HG02610 (cell line): ENCODE data around the gene OR2F2.

Experiments used
- ATAC-seq: cut with Tn5 transposase; IDR thresholded peaks from one replicate; pipeline ENCODE4 v1.9.1; 2021; ENCODE audit warnings: mild to moderate bottlenecking, moderate library complexity; ENCODE audit not compliant: unreplicated experiment

The OR2F2 gene, protein sequence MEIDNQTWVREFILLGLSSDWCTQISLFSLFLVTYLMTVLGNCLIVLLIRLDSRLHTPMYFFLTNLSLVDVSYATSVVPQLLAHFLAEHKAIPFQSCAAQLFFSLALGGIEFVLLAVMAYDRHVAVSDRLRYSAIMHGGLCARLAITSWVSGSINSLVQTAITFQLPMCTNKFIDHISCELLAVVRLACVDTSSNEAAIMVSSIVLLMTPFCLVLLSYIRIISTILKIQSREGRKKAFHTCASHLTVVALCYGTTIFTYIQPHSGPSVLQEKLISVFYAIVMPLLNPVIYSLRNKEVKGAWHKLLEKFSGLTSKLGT

DNA sequence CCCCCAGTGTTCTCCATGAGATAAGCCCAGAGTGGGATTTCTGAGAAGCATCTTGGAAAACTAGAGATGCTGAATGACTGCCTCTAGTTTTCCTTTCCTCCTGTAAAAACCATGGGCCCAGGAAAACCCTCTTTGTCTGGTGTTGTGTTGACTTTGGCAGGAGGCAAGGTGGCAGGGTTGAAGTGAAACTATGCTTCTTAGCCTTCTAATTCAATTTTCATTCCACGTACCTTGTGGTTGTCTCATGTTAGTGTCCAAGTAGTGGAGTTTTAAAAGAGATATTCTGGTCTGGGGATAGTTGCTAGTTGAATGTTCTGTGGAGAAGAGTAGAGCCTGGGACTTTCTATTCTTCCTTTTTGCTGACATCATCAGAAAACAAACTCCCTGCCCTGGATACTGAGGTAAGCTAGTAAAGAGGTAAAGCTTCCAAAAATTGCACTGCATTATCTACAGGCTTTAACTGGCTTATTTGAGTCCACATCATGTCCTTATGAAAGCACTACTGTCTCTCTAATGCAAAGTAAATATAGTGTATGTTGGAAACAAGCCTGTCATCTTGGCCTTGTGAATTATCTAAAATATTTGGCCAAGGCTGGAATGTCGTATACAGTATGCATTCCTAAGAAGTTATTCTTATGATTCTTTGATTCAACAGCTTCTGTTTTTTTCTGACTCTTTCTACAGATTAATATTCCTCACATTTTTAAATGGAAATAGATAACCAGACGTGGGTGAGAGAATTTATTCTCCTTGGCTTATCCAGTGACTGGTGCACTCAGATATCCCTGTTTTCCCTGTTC is at the start of gene OR2F2:
Gene OR2F2 (plus strand): TSS at position 708 of the 800 bp plus-strand sequence. CDS start 0 bp downstream, at position 708.
- ATAC-seq = no peak

DNA sequence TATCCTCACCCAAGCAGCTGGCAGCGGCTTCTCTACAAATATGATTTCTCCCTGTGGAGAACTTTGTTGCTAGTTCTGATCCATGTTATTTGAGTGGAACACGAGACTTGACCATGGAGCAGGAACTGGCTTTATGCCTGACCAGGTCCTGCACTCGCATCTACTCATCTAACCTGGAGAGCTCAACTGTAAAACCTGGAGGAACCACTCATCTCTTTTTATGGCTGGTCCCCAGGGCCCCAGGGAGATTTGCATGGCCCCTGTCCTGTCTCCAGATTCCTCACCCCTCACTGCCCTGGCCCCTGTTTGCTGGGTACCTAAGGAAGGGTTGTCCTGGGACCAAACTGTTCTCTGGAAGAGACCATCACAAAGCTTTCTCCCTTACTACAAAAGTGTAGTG is 49.1 kb upstream of the OR2F2 start:
- ATAC-seq = peak; percentile 31

DNA sequence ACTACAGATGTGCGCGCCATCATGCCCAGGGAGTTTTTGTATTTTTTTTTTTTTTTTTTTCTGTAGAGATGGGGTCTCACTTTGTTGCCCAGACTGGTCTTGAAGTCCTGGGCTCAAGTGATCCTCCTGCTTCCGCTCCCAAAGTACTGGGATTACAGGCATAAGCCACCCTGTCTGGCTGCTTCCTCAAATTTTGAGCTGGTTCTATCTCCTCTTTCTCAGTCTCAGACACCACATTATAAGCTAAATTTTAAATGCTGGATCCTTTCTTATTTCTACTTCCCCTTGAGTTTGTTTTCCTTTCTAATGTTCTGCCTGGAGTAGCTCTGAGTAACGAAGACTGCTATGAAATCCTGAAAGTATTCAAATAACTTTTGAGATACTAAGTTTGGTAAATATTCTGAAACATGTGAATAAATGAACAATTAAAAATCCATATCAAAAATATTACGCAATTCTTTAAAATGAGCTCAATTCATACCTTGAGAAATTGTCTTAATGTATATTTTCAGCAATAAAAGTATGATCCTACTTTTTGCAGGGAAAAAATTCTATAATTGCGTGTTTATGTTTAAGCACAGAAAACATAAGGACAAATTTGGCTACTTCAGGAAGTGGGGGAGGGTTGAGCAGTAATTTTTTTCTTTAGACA is 48.1 kb upstream of the OR2F2 start:
- ATAC-seq = no peak

DNA sequence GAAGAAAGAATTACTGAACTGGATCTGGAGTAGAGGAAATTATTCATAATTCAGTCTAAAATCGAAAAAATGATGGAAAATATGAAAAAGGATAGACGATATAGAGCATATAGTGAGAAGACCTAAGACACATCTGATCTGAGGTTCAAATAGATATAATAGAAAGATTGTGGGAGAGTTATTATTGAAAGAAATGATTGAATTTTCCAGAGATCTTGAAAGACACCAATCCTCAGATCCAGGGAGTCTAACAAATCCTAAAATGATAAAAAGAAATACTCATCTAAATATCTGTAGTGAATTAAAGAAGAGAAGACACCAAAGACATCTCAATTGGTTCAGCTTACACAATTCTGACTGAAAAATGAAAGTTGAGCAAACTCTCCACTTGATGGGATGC is 46.0 kb upstream of the OR2F2 start:
- ATAC-seq = no peak

DNA sequence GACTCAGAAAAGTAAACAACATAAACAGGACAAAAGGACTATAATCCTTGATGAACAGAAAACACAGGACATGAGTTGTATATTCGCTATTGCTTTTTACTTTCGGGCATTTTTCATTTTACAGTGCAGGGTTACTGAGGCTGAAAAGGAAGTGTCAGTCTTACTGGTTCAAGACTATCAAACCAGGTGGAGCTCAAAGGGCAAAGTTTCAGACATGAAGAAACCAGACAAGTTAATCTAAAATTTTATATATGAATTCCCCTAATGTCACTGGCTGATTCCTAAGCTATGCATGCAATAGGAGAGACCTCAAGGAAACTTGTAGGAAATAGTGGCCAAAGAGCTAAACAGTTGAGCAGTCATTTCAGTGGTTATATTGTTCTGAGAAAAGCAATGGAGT is 44.5 kb upstream of the OR2F2 start:
- ATAC-seq = no peak

DNA sequence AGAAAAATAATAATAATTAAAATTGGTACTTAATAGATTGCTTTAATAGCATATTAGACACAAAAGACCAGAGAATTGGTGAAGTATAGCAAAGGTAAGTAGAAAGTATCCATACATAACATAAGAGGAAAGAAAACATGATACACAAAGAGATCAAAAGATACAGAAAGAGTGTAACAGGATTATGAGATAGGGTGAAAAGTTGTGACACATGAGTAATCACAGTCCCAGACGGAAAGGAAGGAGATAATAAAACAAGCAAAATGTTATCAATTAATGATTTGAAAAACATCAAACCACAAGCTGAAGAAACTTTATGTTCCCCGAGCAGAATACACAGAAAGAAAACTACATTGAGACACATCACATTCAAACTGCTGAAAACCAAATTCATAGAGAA is 43.6 kb upstream of the OR2F2 start:
- ATAC-seq = no peak

DNA sequence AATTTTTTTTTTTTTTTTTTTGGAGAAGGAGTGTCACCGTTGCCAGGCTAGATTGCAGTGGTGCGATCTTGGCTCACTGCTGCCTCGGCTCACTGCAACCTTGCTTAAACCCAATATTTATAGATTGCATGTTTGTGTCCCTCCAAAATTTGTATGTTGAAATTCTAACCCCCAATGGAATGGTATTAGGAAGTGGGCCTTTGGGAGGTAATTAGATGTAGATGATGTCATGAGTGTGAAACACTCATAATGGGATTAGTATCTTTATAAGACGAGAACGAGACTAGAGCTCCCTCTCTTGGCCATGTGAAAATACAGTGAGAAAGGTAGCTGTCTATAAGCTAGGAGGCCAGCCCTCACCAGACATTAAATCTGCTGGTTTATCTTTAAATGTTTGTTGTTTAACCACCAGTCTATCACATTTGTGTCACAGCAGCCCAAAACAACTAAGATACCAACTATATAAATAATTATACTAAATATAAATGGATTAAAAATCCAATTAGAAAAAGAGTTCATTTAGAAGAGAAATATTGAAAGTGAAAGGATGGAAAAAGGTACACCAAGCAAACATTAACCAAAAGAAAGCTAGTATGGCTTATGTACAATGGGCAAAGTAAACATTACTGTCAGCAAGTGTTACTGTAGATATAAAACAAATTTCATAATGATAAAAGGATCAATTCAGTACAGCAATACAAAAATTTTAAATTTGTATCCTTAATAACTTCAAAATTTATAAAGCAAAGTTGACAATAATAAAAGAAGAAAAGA is 42.3 kb upstream of the OR2F2 start:
- ATAC-seq = peak; percentile 75

DNA sequence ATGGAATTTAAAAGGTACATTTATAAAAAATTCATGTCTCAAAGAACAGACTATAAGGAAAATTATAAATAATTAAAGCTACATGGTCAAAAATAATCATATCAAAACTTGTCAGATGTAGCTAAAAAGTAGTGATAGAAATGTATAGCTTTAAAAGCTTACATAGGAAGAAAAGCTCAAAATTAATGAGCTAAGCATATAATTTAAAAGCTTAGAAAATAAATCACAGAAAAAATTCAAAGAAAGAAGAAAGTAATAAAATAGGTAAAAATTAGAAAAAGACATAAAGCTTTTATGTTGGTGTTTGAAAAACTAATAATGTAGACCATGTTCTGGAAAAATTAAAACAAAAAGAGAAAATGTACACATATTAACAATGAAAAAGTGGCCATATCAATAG is 38.4 kb upstream of the OR2F2 start:
- ATAC-seq = no peak

DNA sequence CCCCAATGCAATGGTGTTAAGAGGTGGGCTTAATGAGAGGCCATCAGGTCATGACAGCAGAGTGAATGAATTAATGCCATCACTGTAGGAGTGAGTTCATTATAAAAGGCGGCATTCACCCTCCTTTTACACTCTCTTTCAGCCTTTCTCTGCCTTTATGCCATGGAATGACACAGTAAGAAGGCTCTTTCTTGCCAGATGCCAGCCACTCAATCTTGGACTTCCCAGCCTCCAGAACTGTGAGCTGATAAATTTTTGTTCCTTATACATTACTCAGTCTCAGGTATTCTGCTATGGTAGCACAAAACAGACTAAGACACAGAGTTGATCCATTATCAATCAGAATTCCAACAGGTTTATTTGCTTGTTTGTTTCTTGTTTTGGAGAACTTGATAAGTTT is 36.2 kb upstream of the OR2F2 start:
- no peak for ATAC-seq

DNA sequence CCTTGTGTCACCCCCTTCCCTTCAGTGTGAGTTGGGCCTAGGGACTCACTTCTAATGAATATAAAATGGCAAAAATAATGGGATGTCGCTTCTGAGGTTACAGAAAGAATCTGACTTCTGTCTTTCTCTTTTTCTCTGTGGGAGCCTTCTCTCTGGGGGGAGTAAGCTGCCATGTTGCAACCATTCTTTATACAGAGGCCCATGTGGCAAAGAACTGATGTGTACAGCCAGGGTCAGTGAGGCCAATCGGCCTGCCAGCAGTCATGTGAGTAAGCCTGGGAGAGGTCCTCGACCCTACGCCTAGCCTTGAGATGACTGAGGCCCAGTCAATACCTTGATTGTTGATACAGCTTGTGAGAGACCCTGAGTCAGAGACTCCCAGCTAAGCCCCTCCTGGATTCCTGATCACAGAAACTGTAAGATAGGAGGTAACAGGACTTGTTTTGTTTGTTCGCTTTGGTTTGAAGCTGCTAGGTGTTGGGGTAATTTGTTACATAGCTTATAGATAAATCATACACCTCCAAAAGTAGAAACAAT is 34.7 kb upstream of the OR2F2 start:
- ATAC-seq = no peak

DNA sequence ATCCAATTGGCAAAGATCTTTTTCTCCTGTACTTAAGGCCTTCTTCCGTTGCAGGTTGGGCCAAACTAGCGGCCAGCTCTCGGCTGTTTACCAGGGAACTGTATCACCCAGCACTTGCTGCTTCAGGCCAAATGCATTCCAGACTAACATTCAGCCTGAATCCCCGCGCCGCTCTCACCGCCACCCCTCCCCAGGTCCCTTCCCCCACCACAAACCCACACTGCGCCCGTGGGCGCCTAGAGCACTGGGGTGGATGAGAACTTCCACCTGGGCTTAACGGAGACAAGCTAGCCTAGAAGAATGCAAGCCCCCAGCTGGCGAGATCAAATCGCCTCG is 33.7 kb upstream of the OR2F2 start:
- no peak for ATAC-seq

DNA sequence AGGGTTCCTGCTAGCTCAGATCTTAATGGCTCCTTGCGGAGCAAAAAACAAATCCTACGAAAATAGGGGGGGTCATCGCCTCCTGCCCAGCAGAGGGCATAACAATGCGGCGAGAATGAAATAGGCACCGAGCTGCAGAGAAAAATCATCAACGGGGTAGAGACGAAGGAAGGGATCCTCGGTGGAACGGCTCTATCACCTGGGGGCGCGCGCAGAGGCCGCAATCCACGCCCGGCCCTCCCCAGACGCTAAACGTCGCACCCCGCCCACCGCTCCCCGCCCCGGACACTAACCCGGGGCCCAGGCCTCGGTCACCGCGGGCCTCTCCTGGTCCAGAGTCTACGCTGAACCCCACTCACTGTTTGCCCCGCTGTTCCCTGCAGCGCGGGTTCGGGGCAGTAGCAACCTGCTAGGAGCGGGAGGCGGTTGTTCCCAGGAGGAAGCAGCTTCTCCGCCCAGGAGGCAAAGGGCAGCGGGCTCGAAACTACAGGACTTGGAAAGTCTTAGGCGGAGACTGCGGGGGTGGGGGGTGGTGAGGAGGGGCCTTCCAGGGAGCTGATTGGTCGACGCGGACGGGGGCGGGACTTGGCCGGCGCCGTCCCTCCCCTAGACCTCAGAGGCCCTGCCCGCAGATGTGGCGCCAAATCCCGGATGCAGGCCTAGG is 33.2 kb upstream of the OR2F2 start, which contains the start of gene TCAF1:
Gene TCAF1 (minus strand): TSS at position 509 of the 664 bp plus-strand sequence. CDS start 25,568 bp downstream, outside the sequence.
- peak; percentile 96 for ATAC-seq

DNA sequence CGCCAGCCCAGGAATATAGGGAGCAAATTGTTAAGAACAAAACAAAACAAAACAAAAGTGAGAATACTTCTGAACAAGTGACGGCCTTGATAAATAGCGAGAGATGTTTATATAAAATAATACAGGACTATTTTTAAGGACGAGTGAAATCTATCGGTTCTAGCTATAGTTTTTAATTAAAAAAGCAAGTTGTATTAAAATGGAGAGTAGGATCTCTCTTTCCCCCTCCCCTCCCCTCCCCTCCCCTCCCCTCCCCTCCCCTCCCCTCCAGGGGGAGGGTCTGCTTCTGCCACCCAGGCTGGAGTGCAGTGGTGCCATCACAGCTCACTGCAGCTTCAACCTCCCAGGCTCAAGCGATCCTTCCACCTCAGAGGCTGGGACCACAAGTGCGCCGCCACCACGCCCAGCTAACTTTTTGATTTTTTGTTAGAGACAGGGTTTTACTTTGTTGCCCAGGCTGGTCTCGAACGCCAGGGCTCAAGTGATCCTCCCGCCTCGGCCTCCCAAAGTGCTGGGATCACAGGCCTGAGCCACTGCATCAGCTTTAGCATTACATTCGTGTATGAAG is 32.6 kb upstream of the OR2F2 start:
- ATAC-seq = no peak

DNA sequence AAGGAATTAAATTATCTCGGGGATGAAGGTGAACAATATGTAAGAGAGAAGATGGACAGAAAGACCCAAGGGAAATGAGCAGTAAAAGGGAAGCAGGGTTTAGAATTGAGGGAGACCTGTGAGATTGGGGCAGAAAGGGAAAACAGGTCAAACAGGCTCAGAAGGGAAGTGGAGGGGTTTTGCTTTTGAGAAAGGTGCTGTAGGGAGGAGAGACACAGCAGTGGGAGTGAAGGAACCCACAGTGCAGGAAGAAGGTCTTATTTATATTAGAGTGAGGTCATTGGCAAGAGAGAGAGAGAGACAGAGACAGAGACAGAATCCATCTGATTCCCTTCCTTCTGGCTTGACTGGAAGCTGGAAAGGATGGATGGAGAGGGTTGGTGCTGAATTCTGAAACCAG is 29.5 kb upstream of the OR2F2 start:
- ATAC-seq = no peak

DNA sequence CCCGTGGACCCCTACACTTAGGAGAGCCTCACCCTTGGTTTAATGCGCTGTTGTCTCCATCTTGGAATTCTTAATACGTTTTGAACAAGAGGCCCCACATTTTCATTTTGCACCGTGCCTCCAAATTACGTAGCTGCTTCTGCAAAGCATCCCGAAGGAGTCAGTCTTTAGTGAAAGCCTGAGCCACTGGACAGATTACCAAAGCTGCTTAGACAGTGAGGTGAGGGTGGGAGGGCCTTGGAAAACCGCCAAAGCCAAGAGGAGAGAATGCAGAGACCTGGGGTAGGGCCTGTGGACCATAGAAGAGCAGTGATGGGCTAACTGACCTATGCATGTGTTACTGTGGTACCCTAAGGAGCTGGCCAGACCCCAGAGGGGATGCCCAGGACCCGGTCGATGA is 28.9 kb upstream of the OR2F2 start:
- no peak for ATAC-seq

DNA sequence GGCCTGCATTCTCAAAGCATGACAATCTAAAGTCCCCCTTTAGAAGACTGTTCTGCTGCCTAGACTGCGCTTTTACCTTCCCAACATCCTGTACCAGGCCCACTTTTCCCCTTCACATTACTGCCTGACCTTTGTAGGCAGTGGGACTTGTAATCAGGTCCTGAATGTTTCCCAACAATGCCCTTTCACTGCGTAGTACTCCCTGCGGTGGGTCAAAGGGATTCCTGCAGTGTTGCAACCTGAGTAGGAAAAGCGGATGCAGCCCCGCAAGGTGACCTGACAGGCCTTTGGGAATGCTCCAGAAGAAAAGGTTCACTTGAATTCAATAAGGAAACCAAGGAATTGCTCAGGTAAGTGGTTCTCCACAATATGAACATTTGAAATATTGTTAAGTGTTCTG is 28.1 kb upstream of the OR2F2 start:
- ATAC-seq = no peak

DNA sequence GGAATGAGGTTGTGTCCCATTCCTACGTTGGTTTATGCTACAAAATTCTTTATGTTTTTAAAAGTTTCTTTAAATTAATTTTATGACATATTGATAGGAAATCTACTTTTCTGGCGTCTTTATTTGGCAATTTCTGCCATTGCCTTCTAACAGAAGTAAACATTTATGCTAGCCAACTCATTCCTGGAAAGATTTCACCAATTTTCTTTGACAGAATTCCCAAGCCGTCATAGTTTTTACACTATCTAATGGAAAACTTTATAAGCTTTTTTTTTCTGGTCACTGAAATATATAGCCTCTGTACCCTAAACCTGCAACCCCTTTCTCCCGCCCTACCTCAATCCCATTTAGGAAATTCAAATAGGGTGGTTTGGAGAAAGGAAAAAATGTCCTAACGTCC is 26.9 kb upstream of the OR2F2 start:
- no peak for ATAC-seq

DNA sequence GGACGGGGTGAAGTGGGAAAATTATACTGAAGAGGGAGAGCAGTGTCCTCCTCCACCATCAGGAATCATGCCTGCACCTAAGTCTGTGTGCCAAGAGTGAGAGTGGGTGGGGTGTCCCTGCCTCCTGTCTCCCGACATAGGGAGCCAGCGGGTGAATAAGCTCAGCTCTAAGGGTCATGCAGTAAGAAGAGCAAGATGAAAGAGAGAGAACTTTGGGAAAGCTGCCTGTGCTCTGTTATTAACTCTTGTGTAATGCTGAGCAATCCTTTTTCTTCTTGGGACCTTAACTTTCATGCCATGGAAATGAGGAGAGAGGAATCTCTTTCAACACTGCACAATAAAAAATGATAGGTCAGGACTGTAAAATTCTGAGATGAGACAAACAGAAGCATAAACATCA is 25.2 kb upstream of the OR2F2 start:
- no peak for ATAC-seq

DNA sequence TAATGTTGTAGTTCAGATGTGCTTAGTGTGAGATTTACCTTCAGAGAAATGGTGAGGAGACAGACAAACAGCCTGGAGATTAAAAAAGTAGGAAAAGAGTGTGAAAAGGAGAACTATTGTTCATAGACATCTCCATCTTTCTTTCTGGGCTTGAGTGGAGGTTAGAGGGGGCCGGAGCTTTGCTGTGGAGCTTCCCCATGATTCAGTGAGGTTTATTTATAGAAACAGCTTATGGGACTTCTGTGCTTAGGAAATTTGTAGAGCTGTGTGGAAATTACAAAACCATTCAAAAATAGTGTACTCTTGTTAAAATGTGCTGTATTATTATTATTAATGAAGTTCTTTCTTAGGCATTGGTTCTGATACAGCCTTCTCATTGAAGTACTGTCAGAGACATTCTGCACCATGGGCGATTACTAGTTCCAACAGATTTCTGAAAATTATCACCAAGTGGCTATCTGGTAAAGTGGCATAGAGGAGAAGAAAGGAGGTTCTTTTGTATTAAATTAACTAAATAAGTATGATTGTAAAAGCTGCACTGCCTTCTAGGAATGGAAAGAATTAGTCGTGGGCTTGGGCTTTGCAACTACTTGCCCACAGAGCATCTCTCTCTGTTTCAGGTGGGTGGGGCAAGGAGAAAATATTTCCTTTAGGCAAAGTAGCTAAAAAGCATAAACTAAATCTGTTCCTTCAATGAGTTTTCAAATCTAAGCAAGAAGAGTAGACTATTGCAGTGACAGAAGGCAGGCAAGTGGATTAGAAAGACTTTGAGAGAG is 24.4 kb upstream of the OR2F2 start:
- no peak for ATAC-seq
